ENCODE measurements around the gene CC2D1A. TPM values are rescaled to one million over a fixed set of nuclear protein-coding genes. Genes with fewer than 3 reads are reported as not detected.

The CC2D1A gene
- total RNA-seq, 1 donor from 2014 or later: 69.4 TPM

- no peak for DNase-seq (ENCODE audit: low spot score, unreplicated experiment)
- no peaks in the 10 kb centered on the region for H3K9me3 Mint-ChIP-seq (ENCODE audit: low read depth)
- no peak overlapping the region for H3K4me3 Mint-ChIP-seq (ENCODE audit: low read depth)
- no peaks in the 10 kb centered on the region for H3K27me3 Mint-ChIP-seq
- H3K36me3 Mint-ChIP-seq (ENCODE audit: insufficient read depth): peaks cover 13% of the 10 kb centered on the region
- no peak for TF ChIP-seq CTCF (IDR thresholded peaks at IDR 0.05; ENCODE audit: unreplicated experiment)
- H3K4me1 Mint-ChIP-seq (ENCODE audit: low read depth): peaks cover 2% of the 10 kb centered on the region
- H3K27ac Mint-ChIP-seq: peak overlapping the region; percentile 91
Measured at GRCh38 chr19:13974073-13974472, 68.1 kb downstream of the CC2D1A start.

GRCh38 chr19:13975870-13976269 is 69.9 kb downstream of the CC2D1A start:
- no peak overlapping the region for H3K27ac Mint-ChIP-seq

GRCh38 chr19:13976446-13976845 is 70.4 kb downstream of the CC2D1A start:
- peaks cover 2% of the 10 kb centered on the region for H3K4me1 Mint-ChIP-seq (ENCODE audit: low read depth)
- H3K4me3 Mint-ChIP-seq (ENCODE audit: low read depth): no peak overlapping the region
- no peaks in the 10 kb centered on the region for H3K9me3 Mint-ChIP-seq (ENCODE audit: low read depth)
- H3K27me3 Mint-ChIP-seq: no peaks in the 10 kb centered on the region
- no peak overlapping the region for H3K27ac Mint-ChIP-seq
- no peak for TF ChIP-seq CTCF (IDR thresholded peaks at IDR 0.05; ENCODE audit: unreplicated experiment)
- peaks cover 11% of the 10 kb centered on the region for H3K36me3 Mint-ChIP-seq (ENCODE audit: insufficient read depth)
- DNase-seq (ENCODE audit: low spot score, unreplicated experiment): no peak

More at GRCh38 chr19:13975870-13976269, 69.9 kb downstream of the CC2D1A start:
- Mint-ChIP-seq H3K36me3 (ENCODE audit: insufficient read depth) (peaks cover 11% of the 10 kb centered on the region), H3K9me3 (ENCODE audit: low read depth) (no peaks in the 10 kb centered on the region), H3K27me3 (no peaks in the 10 kb centered on the region), H3K4me1 (ENCODE audit: low read depth) (peaks cover 2% of the 10 kb centered on the region), H3K4me3 (ENCODE audit: low read depth) (no peak overlapping the region)
- no peak for DNase-seq (ENCODE audit: low spot score, unreplicated experiment)
- TF ChIP-seq CTCF (IDR thresholded peaks at IDR 0.05; ENCODE audit: unreplicated experiment): no peak

- no peaks in the 10 kb centered on the region for H3K9me3 Mint-ChIP-seq (ENCODE audit: low read depth)
- no peak for DNase-seq (ENCODE audit: low spot score, unreplicated experiment)
- peaks cover 2% of the 10 kb centered on the region for H3K4me1 Mint-ChIP-seq (ENCODE audit: low read depth)
- peaks cover 11% of the 10 kb centered on the region for H3K36me3 Mint-ChIP-seq (ENCODE audit: insufficient read depth)
- no peak for TF ChIP-seq CTCF (IDR thresholded peaks at IDR 0.05; ENCODE audit: unreplicated experiment)
- no peaks in the 10 kb centered on the region for H3K27me3 Mint-ChIP-seq
- no peak overlapping the region for H3K27ac Mint-ChIP-seq
- H3K4me3 Mint-ChIP-seq (ENCODE audit: low read depth): peak overlapping the region; percentile 49
Measured at GRCh38 chr19:13977803-13978202, 71.8 kb downstream of the CC2D1A start.

- H3K27ac Mint-ChIP-seq: no peak overlapping the region
- no peak for TF ChIP-seq CTCF (IDR thresholded peaks at IDR 0.05; ENCODE audit: unreplicated experiment)
- peaks cover 9% of the 10 kb centered on the region for H3K36me3 Mint-ChIP-seq (ENCODE audit: insufficient read depth)
Measured at GRCh38 chr19:13978351-13979243, 72.6 kb downstream of the CC2D1A start.

More at GRCh38 chr19:13978351-13979243, 72.6 kb downstream of the CC2D1A start:
- Mint-ChIP-seq H3K27me3 (no peaks in the 10 kb centered on the region), H3K9me3 (ENCODE audit: low read depth) (no peaks in the 10 kb centered on the region), H3K4me1 (ENCODE audit: low read depth) (peaks cover 2% of the 10 kb centered on the region), H3K4me3 (ENCODE audit: low read depth) (peak overlapping the region; percentile 49)
- DNase-seq (ENCODE audit: low spot score, unreplicated experiment): peak; percentile 75
